Astrocyte of the cerebellum (primary cell): Measurements from ENCODE around the gene HTT.
A peak's percentile ranks its signal among the peaks of the same experiment; 100 is the strongest.

Experiments
- DNase-seq: peaks from one replicate; pipeline ENCODE4 v3.0.0-alpha.2; 2011; ENCODE audit warnings: low read depth
- H3K4me3 ChIP-seq: 2 replicates; pipeline ENCODE4 v1.5.1; 2011; ENCODE audit warnings: mild to moderate bottlenecking, low read depth, low read length, moderate library complexity
- in situ Hi-C: cut with HindIII; loops from 2 replicates; pipeline ENCODE4 v1.10.0; 2017; ENCODE audit warnings: low sequenced_read_pairs
- TF ChIP-seq, protein P1 (sequence below): IDR thresholded peaks from 2 replicates; pipeline ENCODE4 v1.5.1; 2012; ENCODE audit warnings: low read length, low read depth, moderate library complexity, mild to moderate bottlenecking; ENCODE audit errors: missing control alignments

HTT gene

GRCh38 chr4:3098346-3098745, 23.9 kb downstream of the HTT start:
- TF ChIP-seq, protein P1, sequence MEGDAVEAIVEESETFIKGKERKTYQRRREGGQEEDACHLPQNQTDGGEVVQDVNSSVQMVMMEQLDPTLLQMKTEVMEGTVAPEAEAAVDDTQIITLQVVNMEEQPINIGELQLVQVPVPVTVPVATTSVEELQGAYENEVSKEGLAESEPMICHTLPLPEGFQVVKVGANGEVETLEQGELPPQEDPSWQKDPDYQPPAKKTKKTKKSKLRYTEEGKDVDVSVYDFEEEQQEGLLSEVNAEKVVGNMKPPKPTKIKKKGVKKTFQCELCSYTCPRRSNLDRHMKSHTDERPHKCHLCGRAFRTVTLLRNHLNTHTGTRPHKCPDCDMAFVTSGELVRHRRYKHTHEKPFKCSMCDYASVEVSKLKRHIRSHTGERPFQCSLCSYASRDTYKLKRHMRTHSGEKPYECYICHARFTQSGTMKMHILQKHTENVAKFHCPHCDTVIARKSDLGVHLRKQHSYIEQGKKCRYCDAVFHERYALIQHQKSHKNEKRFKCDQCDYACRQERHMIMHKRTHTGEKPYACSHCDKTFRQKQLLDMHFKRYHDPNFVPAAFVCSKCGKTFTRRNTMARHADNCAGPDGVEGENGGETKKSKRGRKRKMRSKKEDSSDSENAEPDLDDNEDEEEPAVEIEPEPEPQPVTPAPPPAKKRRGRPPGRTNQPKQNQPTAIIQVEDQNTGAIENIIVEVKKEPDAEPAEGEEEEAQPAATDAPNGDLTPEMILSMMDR: no peak
- DNase-seq: no peak
- in situ Hi-C loops: no loop called here
- no peak overlapping the region for H3K4me3 ChIP-seq

- in situ Hi-C loops: no loop called here
- no peak overlapping the region for H3K4me3 ChIP-seq
- DNase-seq: peak; percentile 76
- TF ChIP-seq, protein P1: peak; percentile 99
These were observed 32.1 kb downstream of the HTT start for GRCh38 chr4:3106339-3107186.

DNA sequence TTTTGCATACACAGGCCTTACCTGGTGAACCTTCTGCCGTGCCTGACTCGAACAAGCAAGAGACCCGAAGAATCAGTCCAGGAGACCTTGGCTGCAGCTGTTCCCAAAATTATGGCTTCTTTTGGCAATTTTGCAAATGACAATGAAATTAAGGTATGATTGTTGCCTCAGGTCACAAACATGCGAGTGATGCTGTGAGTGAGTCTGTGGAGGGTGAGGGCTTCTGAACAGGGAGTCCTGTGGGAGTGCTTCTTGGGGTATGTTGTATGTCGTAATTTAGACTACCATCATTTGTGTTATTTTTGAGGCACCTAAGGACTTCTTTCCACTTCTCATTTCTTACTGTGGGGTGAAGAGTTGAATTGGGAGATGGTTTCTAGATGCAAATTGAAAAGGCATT, 32.8 kb downstream of the HTT start:
- H3K4me3 ChIP-seq: no peak overlapping the region
- in situ Hi-C loops: no loop called here

DNA sequence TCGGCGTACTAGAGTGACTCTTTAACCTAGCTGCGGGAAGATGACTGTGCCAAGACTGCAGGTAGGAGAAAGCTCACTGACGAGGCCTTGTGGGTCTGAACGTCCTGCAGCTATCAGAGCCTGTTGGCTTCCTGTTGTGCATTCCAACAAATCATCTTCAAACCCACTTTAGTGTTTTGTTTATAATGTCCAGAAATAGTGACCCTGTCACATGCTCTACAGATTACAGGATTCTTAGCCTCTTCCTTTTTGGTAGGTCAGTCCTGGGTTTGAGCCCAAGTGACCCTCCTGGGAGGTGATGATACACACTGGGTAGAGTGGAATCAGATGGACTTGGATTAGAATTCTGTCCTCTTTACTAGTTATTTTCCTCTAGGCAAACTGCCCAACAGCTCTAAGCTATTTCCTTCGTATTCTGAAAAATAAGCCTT, 33.2 kb downstream of the HTT start:
- DNase-seq: no peak
- no peak overlapping the region for H3K4me3 ChIP-seq
- TF ChIP-seq, protein P1: no peak
- in situ Hi-C loops: no loop called here

More for the DNA sequence above, 32.8 kb downstream of the HTT start:
- DNase-seq: no peak
- TF ChIP-seq, protein P1: no peak

GRCh38 chr4:3108211-3108610, 33.7 kb downstream of the HTT start:
- in situ Hi-C loops: no loop called here
- no peak for DNase-seq
- H3K4me3 ChIP-seq: no peak overlapping the region
- TF ChIP-seq, protein P1: no peak

DNA sequence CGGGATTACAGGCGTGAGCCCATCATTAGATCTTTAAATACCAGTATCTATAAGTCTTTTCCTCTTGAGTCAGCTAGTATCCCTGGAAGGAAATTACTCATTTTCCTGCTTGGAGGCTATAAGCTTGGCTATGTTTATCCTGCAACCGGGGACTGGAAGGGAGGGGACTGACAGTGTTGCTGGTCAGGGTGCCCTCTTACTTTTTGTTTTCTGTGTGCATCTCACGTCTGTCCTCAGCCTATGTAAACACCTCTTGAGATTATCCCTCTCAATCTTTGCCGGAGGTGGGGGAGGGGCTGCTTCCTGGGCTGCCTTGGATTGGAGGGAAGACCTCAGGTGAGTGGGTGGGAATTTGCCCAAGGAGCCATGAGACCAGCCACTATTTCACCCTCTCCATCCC, 37.0 kb downstream of the HTT start:
- in situ Hi-C loops: no loop called here
- TF ChIP-seq, protein P1: no peak
- no peak overlapping the region for H3K4me3 ChIP-seq
- DNase-seq: no peak
